CD4-positive, alpha-beta T cell treated with Interleukin-10 for 1 hour (primary cell): Measurements from ENCODE around the gene ZBTB12.

Experiments
- DNase-seq: peaks from one replicate; pipeline ENCODE4 v3.0.0-alpha.2; 2020

The ZBTB12 gene

DNA sequence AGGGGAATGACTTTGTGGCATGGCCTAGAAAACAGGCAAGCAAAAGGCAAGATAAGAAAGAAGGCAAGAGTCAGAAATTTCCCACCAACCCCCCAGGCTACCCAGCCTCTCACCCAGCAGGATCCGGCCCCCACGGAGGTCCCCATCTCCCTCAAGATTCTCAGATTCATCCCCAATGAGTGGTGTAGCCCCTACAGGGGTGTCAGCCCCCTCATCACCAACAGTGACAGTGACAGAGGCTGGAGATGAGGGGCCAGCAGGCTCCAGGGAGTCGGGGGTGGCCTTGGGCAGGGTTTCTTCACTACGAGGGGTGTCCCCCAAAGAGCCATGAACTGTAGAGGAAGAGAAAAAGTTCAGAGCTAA, 5.4 kb downstream of the ZBTB12 start:
- DNase-seq = no peak

DNA sequence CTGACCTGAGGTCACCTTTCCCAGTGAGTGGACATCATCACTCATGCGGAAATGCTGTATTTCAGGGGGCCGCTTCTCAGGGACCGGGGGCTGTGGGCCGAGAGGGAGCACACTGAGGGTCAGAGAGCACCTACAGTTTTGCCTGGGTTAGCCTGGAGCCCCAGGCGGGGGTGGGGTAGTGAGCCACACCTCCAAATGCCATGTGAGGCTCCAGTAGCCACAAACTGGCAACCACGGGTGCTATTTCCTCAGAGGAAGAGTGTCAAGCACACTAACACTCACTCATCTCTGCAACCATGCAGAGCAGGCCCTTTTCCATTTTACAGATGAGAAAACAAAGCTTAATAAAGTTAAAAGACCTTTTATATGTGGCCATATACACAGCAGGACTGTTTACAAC, 9.1 kb downstream of the ZBTB12 start:
- DNase-seq = no peak

DNA sequence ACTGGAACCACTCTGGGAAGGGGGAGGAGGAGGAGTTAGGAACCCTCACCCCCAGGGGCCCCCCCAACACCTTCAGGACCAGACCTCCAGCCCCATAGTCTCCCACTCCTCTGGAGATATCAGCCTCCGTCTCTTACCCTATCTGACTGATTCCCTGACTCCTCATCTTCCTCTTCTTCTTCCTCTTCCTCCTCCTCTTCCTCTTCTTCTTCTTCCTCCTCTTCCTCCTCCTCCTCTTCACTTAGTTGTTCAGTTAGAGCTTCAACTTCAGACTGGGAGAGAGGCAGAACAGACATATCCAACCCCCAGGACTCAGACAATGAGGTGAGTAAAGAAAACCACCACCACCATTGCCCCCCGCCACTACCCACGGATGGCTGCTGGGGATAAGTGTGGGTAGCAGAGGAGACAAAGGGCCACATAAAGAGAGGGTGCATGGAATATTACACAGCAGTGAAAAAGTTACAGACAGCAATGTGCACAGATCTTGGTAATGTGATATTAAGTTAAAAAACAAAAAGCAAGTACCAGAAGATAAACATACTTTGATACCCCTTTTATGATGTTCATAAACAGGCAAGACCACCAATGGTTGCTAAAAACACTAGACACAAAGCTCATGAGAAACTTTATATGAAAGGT, 12.4 kb downstream of the ZBTB12 start:
- DNase-seq = no peak

DNA sequence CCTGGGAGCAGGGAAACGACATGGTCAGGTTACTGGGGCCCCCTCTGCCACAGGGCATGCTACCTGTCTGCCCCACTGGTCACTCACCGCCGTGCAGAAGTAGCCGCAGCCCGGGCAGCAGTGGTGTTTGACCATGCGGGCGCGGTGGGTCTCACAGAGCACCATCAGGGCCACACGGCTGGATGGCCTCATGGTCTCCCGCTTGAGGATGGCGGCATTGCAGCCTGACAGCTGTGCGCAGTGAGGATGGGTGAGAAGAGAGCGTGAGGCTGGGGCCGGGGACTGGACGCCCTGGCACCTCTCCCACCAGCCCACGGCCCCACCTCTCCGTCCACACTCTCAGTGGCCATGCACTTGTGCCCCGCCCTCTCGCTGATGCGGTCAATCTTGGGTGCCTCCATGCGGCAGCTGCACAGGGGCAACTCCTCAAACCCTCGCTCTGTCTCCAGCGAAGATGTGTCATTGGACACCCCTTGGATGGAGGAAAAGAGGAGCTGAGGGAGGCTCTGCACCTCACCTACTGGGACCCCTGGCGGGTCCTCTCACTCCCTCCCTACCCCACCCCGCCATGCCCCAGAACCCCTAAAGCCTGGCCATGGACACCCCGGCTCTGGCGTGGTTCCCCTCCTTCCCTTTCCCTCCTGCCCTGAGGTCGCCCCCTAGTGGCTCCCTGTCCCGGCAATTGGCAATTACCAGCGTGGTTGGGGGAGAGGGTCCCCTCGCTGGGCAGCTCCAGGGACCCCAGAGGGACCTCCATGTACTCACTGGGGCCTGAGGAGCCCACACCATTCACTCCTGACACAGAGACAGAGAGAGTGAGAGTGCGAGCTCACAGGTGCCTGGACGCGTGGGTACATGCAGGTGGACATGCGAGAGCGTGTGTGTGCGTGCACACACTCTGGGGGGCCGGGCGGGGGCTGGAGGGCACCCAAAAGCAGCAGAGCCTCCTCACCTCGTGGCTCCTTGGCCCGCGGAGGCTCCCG, 13.3 kb downstream of the ZBTB12 start:
- peak; percentile 54 for DNase-seq

DNA sequence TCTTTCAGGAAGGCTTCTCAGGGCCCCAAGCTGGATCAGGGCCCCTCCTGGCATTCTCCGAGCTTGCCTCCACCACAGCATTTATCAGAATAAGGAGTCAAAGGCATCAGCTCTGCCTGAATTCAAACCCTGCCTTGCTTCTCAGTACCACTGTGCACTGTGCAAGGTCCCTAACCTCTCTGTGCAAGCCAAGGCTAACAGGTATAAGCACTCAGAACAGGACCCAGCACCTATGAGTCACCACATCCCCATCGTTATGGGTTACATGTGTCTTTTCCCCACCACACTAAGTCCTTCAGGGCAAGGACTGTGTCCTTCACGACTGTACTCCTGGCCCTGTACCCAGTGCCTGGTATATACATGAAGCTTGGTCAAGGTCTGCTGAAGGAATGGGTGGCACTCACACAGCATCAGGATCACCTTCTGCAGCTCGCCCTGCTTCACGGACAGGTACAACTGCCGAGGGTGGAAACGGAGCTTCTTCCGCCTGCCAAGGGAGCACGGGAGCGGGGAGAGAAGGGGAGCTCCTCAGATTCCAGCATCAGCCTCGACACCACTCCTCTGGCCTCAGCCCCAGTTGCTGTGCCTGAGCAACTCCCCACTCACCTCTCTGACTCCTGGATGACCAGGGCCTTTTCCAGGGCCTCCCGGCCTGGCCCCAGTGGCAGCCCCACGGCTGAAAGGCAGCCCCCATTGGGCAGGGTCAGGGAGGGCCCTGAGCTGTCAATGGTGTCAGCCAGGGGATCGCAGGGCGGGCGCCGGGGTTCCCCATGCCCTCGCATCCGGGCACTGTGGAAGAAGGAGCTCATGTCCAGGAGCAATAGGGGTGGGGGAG, 14.5 kb downstream of the ZBTB12 start:
- DNase-seq = no peak

DNA sequence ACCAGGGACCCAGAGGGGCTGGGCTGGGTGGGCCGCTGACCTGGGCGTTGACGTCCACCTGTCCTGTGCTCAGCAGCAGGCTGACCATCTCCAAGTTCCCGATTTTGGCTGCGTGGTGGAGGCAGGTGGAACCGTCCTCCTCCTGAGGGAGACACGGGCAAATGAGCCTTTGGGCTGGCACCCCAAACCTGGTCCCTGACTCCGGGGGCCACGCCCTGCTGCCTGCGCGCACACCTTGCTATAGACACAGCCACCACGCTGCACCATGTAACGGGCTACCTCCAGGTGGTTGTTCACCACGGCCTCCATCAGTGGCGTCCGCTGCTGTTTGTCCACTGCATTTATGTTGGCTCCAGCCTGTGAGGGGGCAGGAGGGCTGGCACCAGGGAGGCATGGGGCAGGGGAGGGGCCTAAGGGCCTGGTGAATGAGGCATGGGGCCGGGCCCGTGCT, 15.3 kb downstream of the ZBTB12 start:
- no peak for DNase-seq

DNA sequence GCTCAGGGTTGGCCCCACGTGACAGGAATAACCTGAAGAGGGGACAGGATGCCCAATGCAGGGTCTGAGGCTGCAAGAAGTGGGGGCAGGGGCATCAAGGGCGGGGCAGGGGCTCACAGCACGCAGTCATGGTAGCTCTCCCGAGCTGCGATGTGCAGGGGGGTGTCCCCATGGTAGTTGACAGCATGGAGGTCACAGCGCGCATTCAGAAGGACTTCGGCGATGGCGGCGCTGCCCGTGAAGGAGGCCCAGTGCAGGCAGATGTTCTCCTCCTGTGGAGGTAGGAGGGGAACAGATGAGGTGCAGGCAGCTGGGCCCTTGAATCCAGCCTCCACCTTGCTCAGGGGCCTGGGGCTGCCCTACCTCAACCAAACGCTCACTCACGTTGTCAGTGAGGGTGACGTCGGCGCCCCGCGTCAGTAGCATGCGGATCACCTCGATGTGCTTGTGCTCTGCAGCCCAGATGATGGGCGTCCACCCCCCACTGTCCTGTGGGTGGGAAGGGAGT, 17.3 kb downstream of the ZBTB12 start:
- DNase-seq = no peak

DNA sequence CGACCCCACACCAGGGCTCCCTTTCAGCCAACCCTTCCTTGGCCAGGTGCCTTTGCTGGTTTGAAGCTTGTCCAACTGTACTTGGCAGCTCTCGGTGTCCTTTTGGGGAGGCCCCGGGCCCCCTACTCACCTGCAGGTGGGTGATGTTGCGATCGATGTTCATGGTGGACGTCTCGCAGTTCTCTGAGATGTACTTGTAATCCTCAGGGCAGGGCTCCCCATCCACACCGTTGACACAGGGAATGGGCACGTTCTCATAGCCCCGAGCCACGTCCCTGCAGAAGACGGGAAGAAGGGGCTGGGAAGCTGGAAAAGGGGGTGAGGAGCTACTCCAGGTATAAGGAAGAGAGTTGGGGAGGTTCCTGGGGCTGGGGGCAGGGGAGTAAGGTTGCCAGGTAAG, 18.2 kb downstream of the ZBTB12 start:
- no peak for DNase-seq

DNA sequence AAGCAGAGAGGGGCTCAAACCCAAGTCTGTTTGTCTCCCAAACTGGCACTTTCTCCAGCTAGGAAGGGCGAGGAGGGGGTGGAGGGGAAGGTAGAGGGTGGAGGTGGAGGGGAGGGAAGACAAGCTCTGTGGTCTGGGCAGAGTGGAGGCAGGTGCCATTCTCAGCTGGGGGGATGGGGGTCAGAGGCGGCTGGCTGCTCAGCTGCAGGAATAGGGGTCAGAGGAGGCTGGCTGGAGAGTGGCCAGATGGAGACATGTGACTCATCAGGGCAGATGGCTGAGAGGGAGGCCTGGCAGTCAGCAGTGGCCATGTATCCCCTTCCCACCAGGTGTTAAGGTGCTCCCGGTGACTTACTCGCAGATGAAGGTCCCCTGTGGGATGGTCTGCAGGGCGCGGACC, 19.5 kb downstream of the ZBTB12 start:
- no peak for DNase-seq

DNA sequence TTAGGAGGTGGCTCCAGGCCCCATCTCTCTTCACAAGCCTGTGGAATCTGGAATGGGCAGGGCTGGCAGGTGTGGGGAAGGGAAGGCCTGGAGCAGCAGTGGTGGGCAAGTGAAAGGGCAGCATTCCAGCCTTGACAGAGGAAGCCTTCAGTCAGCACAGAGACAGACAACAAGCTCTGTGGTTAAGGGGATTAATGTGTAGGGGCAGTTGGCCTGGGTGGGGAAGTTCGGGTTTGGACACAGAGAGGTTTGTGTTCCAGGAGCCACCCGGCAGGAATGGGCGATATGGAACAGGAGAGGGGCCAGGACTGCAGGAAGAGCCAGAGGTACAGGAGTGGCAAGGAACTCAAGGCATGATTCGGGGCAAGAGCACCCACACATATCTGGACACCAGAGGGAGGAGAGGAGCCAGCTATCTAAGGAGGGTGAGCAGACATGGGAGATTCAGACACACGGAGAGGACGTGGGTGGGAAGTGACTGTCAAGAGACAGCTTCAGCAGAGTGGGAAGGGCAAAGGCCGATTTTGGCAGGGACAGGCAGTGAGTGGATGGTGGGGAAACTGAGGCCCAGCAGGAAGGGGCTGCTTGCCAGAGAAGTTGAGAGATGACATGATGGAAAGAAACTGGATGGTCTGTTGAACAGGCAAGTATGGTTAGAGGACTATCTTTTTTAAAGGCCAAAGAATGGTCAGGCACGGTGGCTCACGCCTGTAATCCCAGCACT, 20.6 kb downstream of the ZBTB12 start:
- DNase-seq = no peak

DNA sequence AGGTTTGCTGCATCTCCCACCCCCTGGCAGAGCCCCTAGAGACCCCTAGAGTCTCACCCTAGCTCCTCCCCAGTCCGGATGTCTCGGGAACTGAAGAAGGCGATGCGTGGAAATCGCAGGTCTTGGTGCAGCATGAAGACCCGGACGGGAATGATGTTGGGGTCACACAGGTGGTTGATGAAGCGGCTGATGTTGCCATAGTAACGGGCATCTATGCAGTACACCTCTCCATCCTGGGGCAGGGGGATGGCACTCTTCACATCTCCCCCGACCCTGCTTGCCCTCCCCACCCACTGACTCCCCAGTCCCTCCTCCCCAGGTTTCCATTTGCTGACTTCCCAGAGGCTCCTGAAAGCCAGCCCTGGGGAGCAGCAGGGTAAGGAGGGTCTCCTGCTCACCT, 21.3 kb downstream of the ZBTB12 start:
- no peak for DNase-seq

DNA sequence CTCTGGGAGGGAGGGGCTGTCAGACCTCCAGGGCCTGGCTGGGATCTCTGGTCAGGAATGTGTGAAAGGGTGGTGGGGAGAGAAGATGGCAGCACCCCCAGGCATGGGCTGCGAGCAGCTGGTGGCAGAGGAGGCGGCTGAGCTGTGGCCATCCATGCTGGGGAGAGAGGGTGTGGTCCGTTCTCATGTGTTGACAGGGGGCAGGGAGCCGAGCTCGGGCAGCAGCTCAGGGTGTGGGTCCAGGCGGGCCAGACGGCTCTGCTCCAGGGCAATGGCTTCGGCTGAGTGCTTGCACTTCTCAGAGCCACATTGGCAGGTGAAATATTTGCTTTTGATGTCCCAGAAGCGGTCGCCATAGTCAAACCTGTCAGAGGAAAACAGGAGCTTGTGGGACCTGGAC, 22.0 kb downstream of the ZBTB12 start:
- DNase-seq = no peak

DNA sequence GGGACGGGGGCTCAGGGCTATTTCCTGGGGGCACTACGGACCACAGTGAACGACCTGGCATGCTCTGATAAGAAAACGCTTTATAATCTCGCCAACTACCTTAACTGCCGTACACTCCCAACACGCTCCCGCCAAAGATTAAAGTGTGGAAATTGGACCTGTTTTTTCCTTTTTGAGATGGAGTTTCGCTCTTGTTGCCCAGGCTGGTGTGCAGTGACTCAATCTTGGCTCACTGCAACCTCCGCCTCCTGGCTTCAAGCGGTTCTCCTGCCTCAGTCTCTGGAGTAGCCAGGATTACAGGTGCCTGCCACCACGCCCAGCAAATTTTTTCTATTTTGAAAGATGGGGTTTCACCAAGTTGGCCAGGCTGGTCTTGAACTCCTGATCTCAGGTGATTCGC, 22.7 kb downstream of the ZBTB12 start:
- DNase-seq = no peak

DNA sequence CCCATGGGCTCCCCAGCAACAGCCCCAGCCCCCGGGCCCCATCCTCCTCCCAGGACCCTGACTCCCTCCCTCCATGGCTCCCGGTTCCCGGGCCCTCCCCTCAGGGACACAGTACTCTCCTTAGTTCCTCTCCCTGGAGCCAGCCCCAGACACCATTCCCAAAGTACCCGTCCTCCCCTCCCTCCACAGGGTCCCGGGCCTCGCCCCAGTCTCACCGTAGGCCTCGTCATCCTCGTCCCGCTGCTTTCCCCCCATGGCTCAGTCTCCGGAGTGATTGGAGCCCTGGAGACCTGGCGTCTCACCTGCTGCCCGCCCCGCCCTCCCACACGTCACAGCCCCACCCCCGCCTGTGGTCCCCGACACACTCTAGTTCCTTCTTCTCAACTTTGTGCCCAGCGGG, 23.2 kb downstream of the ZBTB12 start, which contains the start of gene SLC44A4:
Gene SLC44A4, minus strand, starts transcription at position 272 of the 400 bp plus-strand sequence. Its CDS starts 17 bp downstream, at position 255.
- no peak for DNase-seq

DNA sequence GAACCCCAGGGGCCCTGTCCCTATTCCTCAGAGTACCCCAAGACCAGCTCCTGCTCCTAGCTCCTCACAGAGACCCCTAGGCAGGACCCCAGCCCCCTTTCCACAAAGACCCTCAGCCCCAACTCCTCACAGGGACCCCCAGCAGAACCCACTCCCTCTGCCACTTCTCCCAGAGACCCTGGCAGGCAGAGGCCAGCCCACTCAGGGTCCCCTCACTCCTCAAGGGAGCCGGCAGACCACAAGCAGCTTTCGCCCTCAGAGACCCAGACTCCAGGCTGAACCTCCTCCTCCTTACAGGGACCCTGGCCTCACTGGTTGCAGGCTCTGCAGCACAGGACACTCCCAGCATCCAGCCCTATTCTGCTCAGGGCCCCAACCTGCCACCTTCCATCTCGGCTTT, 23.7 kb downstream of the ZBTB12 start:
- no peak for DNase-seq

DNA sequence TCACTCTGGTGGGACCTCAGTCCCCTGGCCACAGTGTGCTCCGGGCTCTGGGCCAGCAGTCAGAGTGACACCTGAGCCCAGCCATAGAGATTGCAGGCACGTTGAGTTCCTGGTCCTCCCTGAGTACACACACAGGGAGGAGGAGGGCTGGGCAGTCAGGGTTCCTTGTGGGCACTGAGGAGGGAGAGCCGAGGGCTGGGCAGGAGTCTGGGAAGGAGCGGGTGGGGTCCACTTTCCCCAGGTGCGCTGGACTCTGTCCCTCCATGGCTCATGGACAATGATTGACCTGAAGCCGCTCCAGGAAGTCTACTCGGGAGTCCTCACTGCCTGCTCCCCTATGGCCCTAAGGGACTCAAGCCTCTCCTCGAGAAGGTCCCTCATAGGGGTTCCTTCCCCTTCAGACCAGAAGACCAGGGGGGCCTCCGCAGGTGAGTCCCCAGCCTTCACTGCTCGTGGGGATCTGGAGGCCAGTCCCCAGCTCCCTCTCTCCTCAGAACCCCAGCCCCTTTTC, 24.2 kb downstream of the ZBTB12 start:
- no peak for DNase-seq

DNA sequence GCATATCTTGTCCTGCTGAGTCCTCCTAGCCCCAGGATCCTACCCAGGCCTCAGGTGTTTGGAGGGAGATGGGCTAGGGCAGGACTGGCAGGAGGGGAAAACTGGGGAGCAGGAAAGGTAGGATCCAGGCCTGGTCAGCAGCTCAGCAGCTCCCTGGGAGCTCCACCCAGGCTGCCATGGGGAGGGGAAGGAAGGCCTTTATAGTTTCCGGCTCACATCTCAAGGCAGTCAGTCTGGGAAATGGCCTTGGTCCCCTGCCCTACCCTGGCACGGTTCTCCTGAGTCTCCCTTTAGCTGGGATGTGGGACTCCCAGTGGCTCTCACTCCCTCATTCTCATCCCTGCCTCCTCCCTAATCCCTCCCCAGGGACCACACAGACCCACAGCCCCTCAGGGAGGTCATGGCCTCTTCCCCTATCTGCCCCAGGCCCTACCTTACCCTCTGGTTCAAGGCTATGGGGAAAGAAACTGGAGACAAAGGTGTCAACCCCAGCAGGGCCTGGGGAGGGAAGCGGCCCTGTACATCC, 24.7 kb downstream of the ZBTB12 start:
- no peak for DNase-seq

DNA sequence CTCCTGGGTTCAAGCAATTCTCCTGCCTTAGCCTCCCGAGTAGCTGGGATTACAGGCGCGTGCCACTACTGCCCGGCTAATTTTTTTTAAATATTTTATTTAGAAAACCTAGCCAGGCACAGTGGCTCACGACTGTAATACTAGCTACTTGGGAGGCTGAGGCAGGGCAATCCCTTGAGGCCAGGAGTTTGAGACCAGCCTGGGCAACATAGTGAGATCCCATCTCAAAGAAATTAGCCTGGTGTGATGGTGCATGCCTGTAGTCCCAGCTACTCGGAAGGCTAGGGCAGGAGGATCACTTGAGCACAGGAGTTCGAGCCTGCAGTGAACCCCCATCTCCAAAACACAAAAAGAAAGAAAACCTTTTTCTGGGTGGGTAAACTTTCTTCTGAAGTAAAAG, 25.5 kb downstream of the ZBTB12 start:
- DNase-seq = no peak

DNA sequence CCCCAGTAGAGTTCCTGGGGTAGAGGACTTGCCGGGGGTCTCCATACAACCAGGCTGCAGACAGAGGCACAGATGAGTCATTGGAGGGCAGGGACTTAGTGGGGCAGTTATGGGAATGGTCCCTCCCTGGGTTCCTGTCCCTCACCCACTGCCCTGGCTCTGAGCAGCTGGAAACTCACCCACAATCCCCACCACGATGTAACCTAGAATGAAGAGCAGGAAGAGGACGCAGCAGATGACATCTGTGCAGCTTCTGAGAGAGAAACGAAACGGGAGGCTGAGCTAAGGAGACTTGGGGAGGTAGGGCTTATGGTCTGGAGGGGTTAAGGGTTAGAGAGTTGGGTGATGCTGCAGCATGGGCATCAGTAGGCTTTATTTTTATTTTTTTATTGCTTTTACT, 26.0 kb downstream of the ZBTB12 start:
- no peak for DNase-seq

DNA sequence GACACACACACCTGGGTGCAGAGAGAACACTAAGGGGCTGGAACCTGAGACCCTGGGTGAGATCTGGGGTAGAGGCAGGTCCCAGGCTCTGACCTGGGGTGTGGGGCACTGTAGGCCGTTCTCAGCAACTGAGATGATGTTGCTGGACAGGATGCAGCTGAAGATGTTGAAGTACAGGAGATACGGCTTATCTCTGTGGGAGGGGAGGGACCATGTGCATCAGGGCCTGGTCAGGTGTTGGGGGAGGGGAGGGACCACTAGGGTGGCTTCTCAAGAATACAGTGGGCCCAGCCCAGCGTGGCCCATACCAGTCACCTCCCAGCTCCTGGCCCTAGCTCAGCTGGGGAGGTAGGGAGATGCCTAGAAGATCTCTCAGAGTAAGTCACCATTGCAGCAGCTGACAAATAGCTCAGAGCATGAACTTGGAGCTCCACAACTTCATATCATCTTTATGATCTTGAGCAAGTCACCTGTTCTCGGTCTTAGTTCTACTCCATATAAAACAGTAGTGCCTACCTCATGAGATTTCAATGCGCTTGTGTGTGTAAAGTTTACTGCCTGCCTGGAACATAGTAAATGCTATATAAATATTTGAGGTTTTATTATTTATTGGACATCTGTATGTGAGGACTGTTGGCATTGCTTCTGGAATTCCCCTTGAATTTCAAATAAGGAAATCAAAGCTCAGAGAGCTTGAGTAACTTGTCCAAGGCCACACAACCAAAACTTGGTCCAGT, 26.9 kb downstream of the ZBTB12 start:
- no peak for DNase-seq

DNA sequence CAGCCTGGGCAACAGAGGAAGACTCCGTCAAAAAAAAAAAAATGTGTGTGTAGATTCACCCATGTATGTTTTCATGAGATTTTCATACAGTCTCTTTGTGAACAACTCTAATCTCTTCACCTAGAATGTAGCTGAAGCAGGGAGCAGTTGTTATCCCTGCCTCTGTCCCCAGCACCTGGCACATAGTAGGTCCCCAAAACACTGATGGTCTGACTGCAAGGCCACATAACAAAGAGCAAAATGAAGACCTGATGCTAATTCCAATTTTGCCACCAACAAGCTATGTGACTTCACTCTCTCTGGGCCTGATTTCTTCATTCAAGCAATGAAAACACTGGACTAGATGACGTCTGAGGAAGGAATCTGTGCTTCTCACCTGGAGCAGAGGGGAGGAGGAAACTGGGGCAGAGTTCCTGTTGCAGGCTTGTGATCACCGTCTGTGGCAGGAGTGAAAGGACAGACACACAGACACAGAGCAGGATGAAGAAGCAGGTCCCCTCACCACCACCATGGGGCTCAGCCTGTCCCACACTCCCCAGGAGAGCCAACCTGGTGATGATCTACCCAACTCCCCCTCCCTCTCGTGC, 27.7 kb downstream of the ZBTB12 start:
- DNase-seq = no peak
